ENCODE data around the gene NDE1. TPM values are rescaled to one million over a fixed set of nuclear protein-coding genes. Genes with fewer than 3 reads are reported as not detected.
A peak's percentile ranks its signal among the peaks of the same experiment; 100 is the strongest.

Gene NDE1
- total and polyA plus RNA-seq, 11 donors: 5.9 to 32.3 (median 17.3) TPM

DNA sequence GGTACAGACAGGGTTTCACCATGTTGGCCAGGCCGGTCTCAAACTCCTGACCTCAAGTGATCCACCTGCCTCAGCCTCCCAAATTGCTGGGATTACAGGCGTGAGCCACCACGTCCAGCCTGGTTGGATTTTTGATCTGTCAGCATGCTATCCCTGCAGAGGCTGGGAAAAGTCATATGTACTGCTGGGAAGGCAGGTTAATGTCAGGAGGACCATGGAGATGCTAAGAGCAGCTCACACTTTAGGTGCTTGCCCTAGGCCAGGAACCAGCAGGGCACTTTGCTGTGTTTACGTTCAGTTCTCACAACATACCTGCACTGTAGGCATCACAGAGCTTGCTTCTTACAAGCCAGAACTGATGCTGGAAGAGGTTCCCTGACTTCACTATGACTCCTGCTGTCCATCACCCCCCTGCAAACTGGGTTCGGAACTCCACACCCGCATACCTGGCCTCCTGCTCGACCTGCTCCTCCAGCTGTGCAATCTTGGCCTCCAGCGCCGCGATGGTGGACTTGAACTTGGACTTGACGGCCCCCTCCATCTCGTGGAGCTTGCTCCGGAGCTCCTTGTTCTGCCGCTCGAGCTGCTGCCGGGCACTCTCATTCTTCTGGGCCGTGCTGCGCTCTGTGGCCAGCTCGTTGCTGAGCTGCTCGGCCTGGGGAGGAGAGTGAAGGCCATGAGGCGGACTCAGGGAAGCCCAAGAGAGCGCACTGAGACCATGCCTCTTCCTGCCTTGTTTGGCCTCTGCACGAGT lies 66.8 kb downstream of the NDE1 start:
- Histone ChIP-seq H3K9me3 (no peaks in the 10 kb centered on the region), H3K4me1 (no peaks in the 10 kb centered on the region), H3K4me3 (no peak overlapping the region), H3K36me3 (peaks cover 0 to 68% (median 47%) of the 10 kb centered on the region in 9 donors), H3K27ac (peak overlapping the region in 1 of 12 donors; percentile 29), H3K27me3 (no peaks in the 10 kb centered on the region)
- DNase-seq (no peak), ATAC-seq (no peak)
- WGBS, 4 donors: 95 to 96% (median 96%) methylated on average over 19 to 23 of the region's 23 CpGs
- intact Hi-C loops (cut with DNase I): no loop called here
- TF ChIP-seq, protein P1, sequence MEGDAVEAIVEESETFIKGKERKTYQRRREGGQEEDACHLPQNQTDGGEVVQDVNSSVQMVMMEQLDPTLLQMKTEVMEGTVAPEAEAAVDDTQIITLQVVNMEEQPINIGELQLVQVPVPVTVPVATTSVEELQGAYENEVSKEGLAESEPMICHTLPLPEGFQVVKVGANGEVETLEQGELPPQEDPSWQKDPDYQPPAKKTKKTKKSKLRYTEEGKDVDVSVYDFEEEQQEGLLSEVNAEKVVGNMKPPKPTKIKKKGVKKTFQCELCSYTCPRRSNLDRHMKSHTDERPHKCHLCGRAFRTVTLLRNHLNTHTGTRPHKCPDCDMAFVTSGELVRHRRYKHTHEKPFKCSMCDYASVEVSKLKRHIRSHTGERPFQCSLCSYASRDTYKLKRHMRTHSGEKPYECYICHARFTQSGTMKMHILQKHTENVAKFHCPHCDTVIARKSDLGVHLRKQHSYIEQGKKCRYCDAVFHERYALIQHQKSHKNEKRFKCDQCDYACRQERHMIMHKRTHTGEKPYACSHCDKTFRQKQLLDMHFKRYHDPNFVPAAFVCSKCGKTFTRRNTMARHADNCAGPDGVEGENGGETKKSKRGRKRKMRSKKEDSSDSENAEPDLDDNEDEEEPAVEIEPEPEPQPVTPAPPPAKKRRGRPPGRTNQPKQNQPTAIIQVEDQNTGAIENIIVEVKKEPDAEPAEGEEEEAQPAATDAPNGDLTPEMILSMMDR (IDR thresholded peaks at IDR 0.05): no peak
- TF ChIP-seq POLR2A (IDR thresholded peaks at IDR 0.05): no peak

DNA sequence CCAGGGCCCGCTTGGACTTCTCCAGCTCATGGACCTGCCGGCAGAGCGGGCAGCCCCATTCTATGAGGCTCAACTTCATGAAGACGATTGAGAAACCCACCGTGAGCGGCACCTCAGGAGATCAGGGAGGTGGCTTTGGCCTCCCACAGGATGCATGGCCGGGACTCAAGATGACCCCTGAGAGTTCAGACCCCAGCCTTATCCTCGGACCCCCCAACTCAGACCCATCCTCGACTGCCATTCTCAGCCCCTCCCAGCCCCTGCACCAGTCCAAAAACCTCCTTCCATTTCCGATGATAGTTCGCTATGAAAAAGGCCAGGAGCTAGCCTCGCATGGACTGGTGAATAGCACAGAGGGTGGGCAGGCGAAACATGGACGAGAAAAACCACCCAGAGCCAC lies 71.0 kb downstream of the NDE1 start:
- H3K36me3 ChIP-seq: peaks cover 0 to 84% (median 70%) of the 10 kb centered on the region in 9 donors
- no peak for TF ChIP-seq POLR2A (IDR thresholded peaks at IDR 0.05)
- TF ChIP-seq, protein P1 (IDR thresholded peaks at IDR 0.05): no peak
- ATAC-seq: no peak
- no peak for DNase-seq
- 95 to 97% (median 96%) methylated on average over 14 of the region's 14 CpGs for WGBS, 4 donors
- intact Hi-C loops (cut with DNase I): no loop called here
- H3K4me1 ChIP-seq: no peaks in the 10 kb centered on the region
- H3K4me3 ChIP-seq: no peak overlapping the region
- no peaks in the 10 kb centered on the region for H3K9me3 ChIP-seq
- no peaks in the 10 kb centered on the region for H3K27me3 ChIP-seq
- peak overlapping the region in 1 of 12 donors; percentile 46 for H3K27ac ChIP-seq

DNA sequence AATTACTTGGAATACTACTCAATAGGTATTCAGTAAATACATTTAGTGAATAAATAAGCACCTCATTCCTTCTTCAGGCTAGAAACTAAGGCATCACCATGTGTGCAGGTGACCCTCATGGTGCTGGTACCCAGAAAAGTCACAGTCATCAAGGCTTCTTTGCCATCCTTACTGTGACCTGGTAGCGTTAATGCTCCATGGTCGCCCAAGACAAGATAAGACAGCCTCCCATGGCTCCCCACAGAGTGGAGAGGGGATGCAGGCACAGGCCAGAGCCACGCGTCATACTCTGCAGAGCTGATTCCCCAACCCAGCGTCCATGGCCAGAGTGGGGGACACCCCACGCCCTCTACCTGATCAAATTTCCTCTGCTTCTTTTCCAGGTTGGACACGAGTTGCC lies 73.8 kb downstream of the NDE1 start:
- H3K27ac ChIP-seq: no peak overlapping the region
- H3K9me3 ChIP-seq: no peaks in the 10 kb centered on the region
- ATAC-seq: no peak
- WGBS, 4 donors: 90 to 99% (median 95%) methylated on average over 7 of the region's 7 CpGs
- TF ChIP-seq, protein P1 (IDR thresholded peaks at IDR 0.05): no peak
- no peak for TF ChIP-seq POLR2A (IDR thresholded peaks at IDR 0.05)
- DNase-seq: no peak
- no peaks in the 10 kb centered on the region for H3K4me1 ChIP-seq
- H3K36me3 ChIP-seq: peaks cover 0 to 76% (median 62%) of the 10 kb centered on the region in 9 donors
- intact Hi-C loops (cut with DNase I): no loop called here
- no peaks in the 10 kb centered on the region for H3K27me3 ChIP-seq
- no peak overlapping the region for H3K4me3 ChIP-seq

DNA sequence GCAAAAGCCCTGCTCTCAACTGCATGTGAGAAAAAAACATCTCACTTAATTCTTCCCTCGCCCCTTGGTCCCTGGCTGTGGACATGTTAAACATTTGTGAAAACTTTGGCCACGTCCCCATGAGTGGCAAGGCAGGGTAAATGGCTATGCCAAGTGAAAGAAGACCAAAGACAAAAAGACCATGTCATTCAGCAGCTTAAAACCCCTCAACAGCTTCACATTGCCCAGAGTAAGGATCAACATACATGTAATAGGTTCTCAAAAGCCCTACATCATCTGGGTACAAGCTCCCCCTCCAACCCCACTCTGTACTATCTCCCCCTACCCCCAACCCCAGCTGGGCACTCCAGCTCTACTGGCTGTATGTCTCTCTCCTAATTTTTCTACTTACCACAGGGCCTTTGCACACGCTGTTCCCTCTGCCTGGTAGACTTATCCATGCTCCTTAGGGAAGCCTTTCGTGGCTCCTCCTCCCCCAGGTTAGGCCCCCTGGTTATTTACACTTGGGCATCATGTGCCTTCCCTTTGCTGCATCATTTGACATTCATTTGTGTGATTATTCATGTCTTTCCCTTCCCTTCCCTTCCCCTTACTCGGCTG lies 75.7 kb downstream of the NDE1 start:
- TF ChIP-seq, protein P1 (IDR thresholded peaks at IDR 0.05): no peak
- TF ChIP-seq POLR2A (IDR thresholded peaks at IDR 0.05): no peak
- intact Hi-C loops (cut with DNase I): no loop called here
- Histone ChIP-seq H3K36me3 (peaks cover 0 to 67% (median 52%) of the 10 kb centered on the region in 9 donors), H3K4me3 (no peak overlapping the region), H3K27me3 (no peaks in the 10 kb centered on the region), H3K4me1 (no peaks in the 10 kb centered on the region), H3K9me3 (no peaks in the 10 kb centered on the region), H3K27ac (peak overlapping the region in 1 of 12 donors; percentile 35)
- 96 to 99% (median 97%) methylated on average over 5 of the region's 5 CpGs for WGBS, 4 donors
- ATAC-seq (no peak), DNase-seq (no peak)
